HG03280 (cell line): ENCODE data around the gene ANKRD2.

Source experiments
- ATAC-seq: cut with Tn5 transposase; IDR thresholded peaks from one replicate; pipeline ENCODE4 v1.9.1; 2021; ENCODE audit warnings: mild to moderate bottlenecking, moderate library complexity; ENCODE audit not compliant: unreplicated experiment

The ANKRD2 gene

GRCh38 chr10:97632949-97633884, 60.6 kb downstream of the ANKRD2 start, which contains the start of gene MORN4:
Gene MORN4 (minus strand): TSS chr10:97633500. CDS start chr10:97619653, 13,847 bp downstream.
- ATAC-seq: peak; percentile 99
